ENCODE data around the gene FAM111A. TPM values are rescaled to one million over a fixed set of nuclear protein-coding genes. Genes with fewer than 3 reads are reported as not detected.

Gene FAM111A
- total RNA-seq, 6 donors from 2014 or later: 29.9 to 78.6 (median 53.8) TPM

DNA sequence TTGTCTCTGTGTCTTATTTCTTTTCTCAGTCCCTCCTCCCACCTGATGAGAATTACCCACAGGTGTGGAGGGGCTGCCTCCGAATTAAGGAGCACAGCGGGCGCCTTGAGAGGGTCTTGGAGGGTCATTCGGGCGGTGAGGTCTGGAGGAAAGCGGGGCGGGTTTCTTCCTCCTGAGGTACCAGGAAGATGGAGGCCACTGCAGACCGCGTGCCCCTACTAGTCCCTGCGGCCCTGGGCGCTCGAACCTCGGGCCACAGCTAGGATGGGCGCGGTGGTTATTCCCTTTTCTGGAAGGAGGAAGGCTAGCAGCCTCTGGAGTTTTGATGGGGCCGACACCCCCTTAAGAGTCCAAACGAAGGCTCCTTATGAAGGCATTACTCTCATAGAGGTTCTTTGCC lies 5.5 kb upstream of the FAM111A start:
- peak in 1 of 2 donors; percentile 51 for DNase-seq
- ATAC-seq (ENCODE audit: low FRiP score in 2 of 2): no peak
- peaks cover 4 to 48% (median 7%) of the 10 kb centered on the region in 4 donors for H3K36me3 ChIP-seq
- no peak overlapping the region for H3K4me3 ChIP-seq
- no peaks in the 10 kb centered on the region for H3K27me3 ChIP-seq
- H3K9me3 ChIP-seq: peaks cover 0 to under 1% (median under 1%) of the 10 kb centered on the region in 4 donors
- TF ChIP-seq, protein P1, sequence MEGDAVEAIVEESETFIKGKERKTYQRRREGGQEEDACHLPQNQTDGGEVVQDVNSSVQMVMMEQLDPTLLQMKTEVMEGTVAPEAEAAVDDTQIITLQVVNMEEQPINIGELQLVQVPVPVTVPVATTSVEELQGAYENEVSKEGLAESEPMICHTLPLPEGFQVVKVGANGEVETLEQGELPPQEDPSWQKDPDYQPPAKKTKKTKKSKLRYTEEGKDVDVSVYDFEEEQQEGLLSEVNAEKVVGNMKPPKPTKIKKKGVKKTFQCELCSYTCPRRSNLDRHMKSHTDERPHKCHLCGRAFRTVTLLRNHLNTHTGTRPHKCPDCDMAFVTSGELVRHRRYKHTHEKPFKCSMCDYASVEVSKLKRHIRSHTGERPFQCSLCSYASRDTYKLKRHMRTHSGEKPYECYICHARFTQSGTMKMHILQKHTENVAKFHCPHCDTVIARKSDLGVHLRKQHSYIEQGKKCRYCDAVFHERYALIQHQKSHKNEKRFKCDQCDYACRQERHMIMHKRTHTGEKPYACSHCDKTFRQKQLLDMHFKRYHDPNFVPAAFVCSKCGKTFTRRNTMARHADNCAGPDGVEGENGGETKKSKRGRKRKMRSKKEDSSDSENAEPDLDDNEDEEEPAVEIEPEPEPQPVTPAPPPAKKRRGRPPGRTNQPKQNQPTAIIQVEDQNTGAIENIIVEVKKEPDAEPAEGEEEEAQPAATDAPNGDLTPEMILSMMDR (IDR thresholded peaks at IDR 0.05): no peak
- TF ChIP-seq POLR2AphosphoS5 (IDR thresholded peaks at IDR 0.05): no peak
- H3K27ac ChIP-seq: no peak overlapping the region
- WGBS, 2 donors: 95% methylated on average over 17 of the region's 17 CpGs
- H3K4me1 ChIP-seq: peaks cover 0 to 17% (median 3%) of the 10 kb centered on the region in 4 donors

DNA sequence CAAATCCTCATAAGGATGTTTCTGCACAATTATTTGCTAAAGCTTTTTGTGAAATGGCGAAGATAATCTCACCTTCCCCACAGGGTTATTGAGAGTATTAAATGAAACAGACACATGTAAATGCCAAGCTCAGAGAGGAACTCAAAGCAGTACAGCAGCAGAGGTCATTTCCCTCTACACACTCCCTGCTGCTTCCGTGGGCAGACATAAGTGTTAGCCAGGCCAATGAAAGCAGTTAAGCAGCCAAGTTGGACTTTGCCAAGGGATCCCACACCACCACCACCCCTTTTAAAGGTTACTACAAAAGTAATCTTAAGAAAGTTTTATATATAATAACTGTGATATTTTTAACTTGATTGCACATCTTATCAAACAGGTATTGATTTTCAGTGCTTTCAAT lies 4.0 kb upstream of the FAM111A start:
- no peaks in the 10 kb centered on the region for H3K9me3 ChIP-seq
- DNase-seq (no peak), ATAC-seq (ENCODE audit: low FRiP score in 2 of 2) (no peak)
- H3K27ac ChIP-seq: no peak overlapping the region
- TF ChIP-seq, protein P1 (IDR thresholded peaks at IDR 0.05): no peak
- TF ChIP-seq POLR2AphosphoS5 (IDR thresholded peaks at IDR 0.05) (no peak), EP300 (IDR thresholded peaks at IDR 0.05) (no peak), POLR2A (IDR thresholded peaks at IDR 0.05) (no peak)
- peaks cover 0 to 35% (median 3%) of the 10 kb centered on the region in 4 donors for H3K36me3 ChIP-seq
- 79 to 90% methylated on average over 2 of the region's 2 CpGs for WGBS, 2 donors
- no peaks in the 10 kb centered on the region for H3K27me3 ChIP-seq
- H3K4me1 ChIP-seq: peaks cover 3 to 23% (median 7%) of the 10 kb centered on the region in 4 donors
- H3K4me3 ChIP-seq: no peak overlapping the region

DNA sequence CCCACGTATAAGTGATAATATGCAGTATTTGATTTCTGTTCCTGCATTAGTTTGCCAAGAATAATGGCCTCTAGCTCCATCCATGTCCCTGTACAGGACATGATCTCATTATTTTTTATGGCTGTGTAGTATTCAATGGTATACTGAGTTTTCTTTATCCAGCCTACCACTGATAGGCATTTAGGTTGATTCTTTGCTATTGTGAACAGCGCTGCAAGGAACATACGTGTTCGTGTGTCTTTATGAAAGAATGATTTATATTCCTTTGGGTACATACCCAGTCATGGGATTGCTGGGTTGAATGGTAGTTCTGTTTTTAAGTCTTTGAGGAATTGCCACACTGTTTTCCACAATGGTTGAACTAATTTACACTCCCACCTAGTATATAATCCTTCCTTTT lies 1.5 kb upstream of the FAM111A start:
- no peaks in the 10 kb centered on the region for H3K9me3 ChIP-seq
- no peak for DNase-seq
- H3K4me1 ChIP-seq: peaks cover 19 to 38% (median 24%) of the 10 kb centered on the region in 4 donors
- no peaks in the 10 kb centered on the region for H3K27me3 ChIP-seq
- TF ChIP-seq, protein P1 (IDR thresholded peaks at IDR 0.05): no peak
- TF ChIP-seq EP300 (IDR thresholded peaks at IDR 0.05): no peak
- TF ChIP-seq POLR2A (IDR thresholded peaks at IDR 0.05): no peak
- no peak for TF ChIP-seq POLR2AphosphoS5 (IDR thresholded peaks at IDR 0.05)
- H3K36me3 ChIP-seq: peaks cover 0 to 15% (median 0%) of the 10 kb centered on the region in 4 donors
- no peak for ATAC-seq (ENCODE audit: low FRiP score in 2 of 2)
- WGBS, 2 donors: 80 to 88% methylated on average over 4 of the region's 4 CpGs
- no peak overlapping the region for H3K27ac ChIP-seq
- H3K4me3 ChIP-seq: no peak overlapping the region

DNA sequence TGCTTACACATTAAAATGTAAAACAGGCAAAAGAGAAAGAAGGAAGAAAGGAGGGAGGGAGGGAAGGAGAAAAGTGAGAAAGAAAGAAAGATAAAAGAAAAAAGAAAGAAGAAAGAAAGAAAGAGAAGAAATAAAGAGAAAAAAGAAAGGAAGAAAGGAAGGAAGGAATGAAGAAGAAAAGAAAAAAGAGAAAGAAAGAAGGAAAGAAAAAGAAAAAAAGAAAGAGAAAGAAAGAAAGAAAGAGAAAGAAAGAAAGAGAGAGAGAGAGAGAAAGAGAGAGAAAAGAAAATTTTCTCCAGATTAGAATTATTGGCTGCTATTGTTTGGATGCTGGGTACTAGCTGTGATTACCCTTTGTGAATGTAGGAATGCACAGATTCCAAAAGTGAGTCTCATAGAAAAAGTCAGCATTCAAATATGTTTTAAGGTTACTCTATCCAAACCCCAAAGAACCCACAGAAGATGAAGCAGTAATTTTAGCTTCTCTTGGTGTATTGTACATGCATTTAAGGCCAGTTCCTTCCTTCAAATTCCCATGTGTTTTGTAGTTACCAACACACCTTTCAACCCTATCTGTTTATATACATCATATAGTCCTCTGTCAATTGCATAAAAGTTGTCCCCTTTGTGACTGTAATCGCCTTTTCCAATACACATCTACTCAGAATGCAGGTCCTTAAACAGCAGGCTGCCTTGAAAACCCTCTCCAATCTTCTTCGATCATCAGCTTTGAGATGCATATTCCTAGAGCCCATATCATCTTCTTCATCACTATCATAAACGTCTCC lies 789 bp upstream of the FAM111A start:
- ATAC-seq (ENCODE audit: low FRiP score in 2 of 2) (no peak), DNase-seq (no peak)
- peak overlapping the region; percentile 59 to 94 (median 73) for H3K4me3 ChIP-seq
- 0 to 1% methylated on average over 3 of the region's 3 CpGs for WGBS, 2 donors
- peaks cover 0 to 15% (median 0%) of the 10 kb centered on the region in 4 donors for H3K36me3 ChIP-seq
- peaks cover 19 to 40% (median 27%) of the 10 kb centered on the region in 4 donors for H3K4me1 ChIP-seq
- no peaks in the 10 kb centered on the region for H3K9me3 ChIP-seq
- no peaks in the 10 kb centered on the region for H3K27me3 ChIP-seq
- H3K27ac ChIP-seq: peak overlapping the region; percentile 94 to 97 (median 97)
- no peak for TF ChIP-seq POLR2A (IDR thresholded peaks at IDR 0.05)
- TF ChIP-seq POLR2AphosphoS5 (IDR thresholded peaks at IDR 0.05): no peak
- TF ChIP-seq EP300 (IDR thresholded peaks at IDR 0.05): no peak
- TF ChIP-seq, protein P1 (IDR thresholded peaks at IDR 0.05): no peak

Measured in upper lobe of left lung (tissue), 6 donors.